ENCODE data around the gene HOXA2.

The HOXA2 gene

GRCh38 chr7:27124902-27125689 lies 22.6 kb upstream of the HOXA2 start:
- DNase-seq (ENCODE audit: low read depth in 2 of 2) = no peak

- no peak for DNase-seq (ENCODE audit: low read depth in 2 of 2)
Measured at GRCh38 chr7:27124096-27124901, 21.8 kb upstream of the HOXA2 start.

GRCh38 chr7:27123477-27124053 lies 21.1 kb upstream of the HOXA2 start:
- no peak for DNase-seq (ENCODE audit: low read depth in 2 of 2)

GRCh38 chr7:27123007-27123476 lies 20.6 kb upstream of the HOXA2 start:
- no peak for DNase-seq (ENCODE audit: low read depth in 2 of 2)

- DNase-seq (ENCODE audit: low read depth in 2 of 2) = no peak
Measured at GRCh38 chr7:27122077-27122910, 19.8 kb upstream of the HOXA2 start.

GRCh38 chr7:27121684-27122076 lies 19.2 kb upstream of the HOXA2 start:
- no peak for DNase-seq (ENCODE audit: low read depth in 2 of 2)

GRCh38 chr7:27119412-27119911 lies 17.0 kb upstream of the HOXA2 start:
- DNase-seq (ENCODE audit: low read depth in 2 of 2) = no peak

GRCh38 chr7:27118580-27118979 lies 16.1 kb upstream of the HOXA2 start:
- DNase-seq (ENCODE audit: low read depth in 2 of 2) = no peak

- no peak for DNase-seq (ENCODE audit: low read depth in 2 of 2)
Measured at GRCh38 chr7:27117887-27118491, 15.5 kb upstream of the HOXA2 start.

GRCh38 chr7:27116962-27117886 lies 14.7 kb upstream of the HOXA2 start:
- DNase-seq (ENCODE audit: low read depth in 2 of 2) = no peak

- DNase-seq (ENCODE audit: low read depth in 2 of 2) = no peak
Measured at GRCh38 chr7:27116031-27116961, 13.8 kb upstream of the HOXA2 start.

- no peak for DNase-seq (ENCODE audit: low read depth in 2 of 2)
Measured at GRCh38 chr7:27115221-27116026, 12.9 kb upstream of the HOXA2 start.

GRCh38 chr7:27114881-27115220 lies 12.4 kb upstream of the HOXA2 start:
- DNase-seq (ENCODE audit: low read depth in 2 of 2) = no peak

- no peak for DNase-seq (ENCODE audit: low read depth in 2 of 2)
Measured at GRCh38 chr7:27113991-27114769, 11.7 kb upstream of the HOXA2 start.

GRCh38 chr7:27112955-27113949 lies 10.8 kb upstream of the HOXA2 start:
- no peak for DNase-seq (ENCODE audit: low read depth in 2 of 2)

GRCh38 chr7:27112361-27112760 lies 9.9 kb upstream of the HOXA2 start:
- no peak for DNase-seq (ENCODE audit: low read depth in 2 of 2)

All from stimulated activated CD8-positive, alpha-beta memory T cell treated with anti-CD3 and anti-CD28 coated beads, Interleukin-15, amount 100 ng/mL, for 48 hours (primary cell).